WTC11 (cell line): ENCODE data around the gene DISC1.

ENCODE experiments used
- TEAD4 ChIP-seq: sonication (generic); formaldehyde crosslinking; IDR thresholded peaks from 2 replicates; pipeline ENCODE4 v1.8.0; 2022; ENCODE audit warnings: mild to moderate bottlenecking, missing genetic modification reagents
- ZNF138 ChIP-seq: sonication (generic); formaldehyde crosslinking; conservative IDR thresholded peaks from 2 replicates; pipeline ENCODE4 v1.8.1; 2022; ENCODE audit warnings: mild to moderate bottlenecking, moderate library complexity, missing genetic modification reagents
- TF ChIP-seq, protein P1 (sequence below): fragments of 200-600 bp; IDR thresholded peaks from 2 replicates; pipeline ENCODE4 v1.8.0; 2022; ENCODE audit warnings: antibody characterized with exemption
- TF ChIP-seq, protein P2 (sequence below): sonication (generic); formaldehyde crosslinking; IDR thresholded peaks from 2 replicates; pipeline ENCODE4 v1.8.1; 2022; ENCODE audit warnings: missing genetic modification reagents, borderline replicate concordance

- TF ChIP-seq ZNF138 (no peak), TEAD4 (CRISPR knock-in tag) (no peak)
- TF ChIP-seq, protein P1, sequence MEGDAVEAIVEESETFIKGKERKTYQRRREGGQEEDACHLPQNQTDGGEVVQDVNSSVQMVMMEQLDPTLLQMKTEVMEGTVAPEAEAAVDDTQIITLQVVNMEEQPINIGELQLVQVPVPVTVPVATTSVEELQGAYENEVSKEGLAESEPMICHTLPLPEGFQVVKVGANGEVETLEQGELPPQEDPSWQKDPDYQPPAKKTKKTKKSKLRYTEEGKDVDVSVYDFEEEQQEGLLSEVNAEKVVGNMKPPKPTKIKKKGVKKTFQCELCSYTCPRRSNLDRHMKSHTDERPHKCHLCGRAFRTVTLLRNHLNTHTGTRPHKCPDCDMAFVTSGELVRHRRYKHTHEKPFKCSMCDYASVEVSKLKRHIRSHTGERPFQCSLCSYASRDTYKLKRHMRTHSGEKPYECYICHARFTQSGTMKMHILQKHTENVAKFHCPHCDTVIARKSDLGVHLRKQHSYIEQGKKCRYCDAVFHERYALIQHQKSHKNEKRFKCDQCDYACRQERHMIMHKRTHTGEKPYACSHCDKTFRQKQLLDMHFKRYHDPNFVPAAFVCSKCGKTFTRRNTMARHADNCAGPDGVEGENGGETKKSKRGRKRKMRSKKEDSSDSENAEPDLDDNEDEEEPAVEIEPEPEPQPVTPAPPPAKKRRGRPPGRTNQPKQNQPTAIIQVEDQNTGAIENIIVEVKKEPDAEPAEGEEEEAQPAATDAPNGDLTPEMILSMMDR = no peak
- TF ChIP-seq, protein P2, sequence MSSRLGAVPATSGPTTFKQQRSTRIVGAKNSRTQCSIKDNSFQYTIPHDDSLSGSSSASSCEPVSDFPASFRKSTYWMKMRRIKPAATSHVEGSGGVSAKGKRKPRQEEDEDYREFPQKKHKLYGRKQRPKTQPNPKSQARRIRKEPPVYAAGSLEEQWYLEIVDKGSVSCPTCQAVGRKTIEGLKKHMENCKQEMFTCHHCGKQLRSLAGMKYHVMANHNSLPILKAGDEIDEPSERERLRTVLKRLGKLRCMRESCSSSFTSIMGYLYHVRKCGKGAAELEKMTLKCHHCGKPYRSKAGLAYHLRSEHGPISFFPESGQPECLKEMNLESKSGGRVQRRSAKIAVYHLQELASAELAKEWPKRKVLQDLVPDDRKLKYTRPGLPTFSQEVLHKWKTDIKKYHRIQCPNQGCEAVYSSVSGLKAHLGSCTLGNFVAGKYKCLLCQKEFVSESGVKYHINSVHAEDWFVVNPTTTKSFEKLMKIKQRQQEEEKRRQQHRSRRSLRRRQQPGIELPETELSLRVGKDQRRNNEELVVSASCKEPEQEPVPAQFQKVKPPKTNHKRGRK = no peak
Observed at GRCh38 chr1:231666220-231666936, 39.8 kb downstream of the DISC1 start.
